Osteocyte (in vitro differentiated cells): Measurements from ENCODE around the gene MUC3A. TPM values are rescaled to one million over a fixed set of nuclear protein-coding genes. Genes with fewer than 3 reads are reported as not detected.

Experiments used
- DNase-seq: peaks from one replicate; pipeline ENCODE4 v3.0.0; 2021; ENCODE audit warnings: mixed read lengths; ENCODE audit not compliant: unreplicated experiment; ENCODE audit errors: extremely low spot score
- H3K27ac Mint-ChIP-seq: one replicate; pipeline ENCODE4 v1.8.0; 2021; ENCODE audit warnings: mild to moderate bottlenecking, mixed read lengths; ENCODE audit not compliant: unreplicated experiment
- H3K27me3 Mint-ChIP-seq: one replicate; pipeline ENCODE4 v1.8.0; 2021; ENCODE audit warnings: mixed read lengths; ENCODE audit not compliant: unreplicated experiment
- H3K36me3 Mint-ChIP-seq: one replicate; pipeline ENCODE4 v1.8.0; 2021; ENCODE audit warnings: mixed read lengths; ENCODE audit not compliant: unreplicated experiment
- H3K4me1 Mint-ChIP-seq: one replicate; pipeline ENCODE4 v1.8.0; 2021; ENCODE audit warnings: mixed read lengths; ENCODE audit not compliant: unreplicated experiment
- H3K4me3 Mint-ChIP-seq: one replicate; pipeline ENCODE4 v1.8.0; 2021; ENCODE audit warnings: mild to moderate bottlenecking, moderate library complexity, mixed read lengths; ENCODE audit not compliant: unreplicated experiment
- H3K9me3 Mint-ChIP-seq: one replicate; pipeline ENCODE4 v1.8.0; 2021; ENCODE audit warnings: mixed read lengths; ENCODE audit not compliant: unreplicated experiment
- total RNA-seq: library from RNA; stranded (reverse); gene quantifications from 2 replicates; pipeline ENCODE4 v1.2.1, GENCODE V29; 2021
- TF ChIP-seq, protein P1 (sequence below): fragments of 200-600 bp; sonication (generic); IDR thresholded peaks from 2 replicates; pipeline ENCODE4 v1.5.0; 2021; ENCODE audit warnings: antibody characterized with exemption, mild to moderate bottlenecking, moderate library complexity

MUC3A gene
- total RNA-seq, 1 donor from 2014 or later, result not detected

GRCh38 chr7:100971111-100972001 is 22.0 kb downstream of the MUC3A start:
- H3K27ac Mint-ChIP-seq, result no peak overlapping the region
- TF ChIP-seq, protein P1, sequence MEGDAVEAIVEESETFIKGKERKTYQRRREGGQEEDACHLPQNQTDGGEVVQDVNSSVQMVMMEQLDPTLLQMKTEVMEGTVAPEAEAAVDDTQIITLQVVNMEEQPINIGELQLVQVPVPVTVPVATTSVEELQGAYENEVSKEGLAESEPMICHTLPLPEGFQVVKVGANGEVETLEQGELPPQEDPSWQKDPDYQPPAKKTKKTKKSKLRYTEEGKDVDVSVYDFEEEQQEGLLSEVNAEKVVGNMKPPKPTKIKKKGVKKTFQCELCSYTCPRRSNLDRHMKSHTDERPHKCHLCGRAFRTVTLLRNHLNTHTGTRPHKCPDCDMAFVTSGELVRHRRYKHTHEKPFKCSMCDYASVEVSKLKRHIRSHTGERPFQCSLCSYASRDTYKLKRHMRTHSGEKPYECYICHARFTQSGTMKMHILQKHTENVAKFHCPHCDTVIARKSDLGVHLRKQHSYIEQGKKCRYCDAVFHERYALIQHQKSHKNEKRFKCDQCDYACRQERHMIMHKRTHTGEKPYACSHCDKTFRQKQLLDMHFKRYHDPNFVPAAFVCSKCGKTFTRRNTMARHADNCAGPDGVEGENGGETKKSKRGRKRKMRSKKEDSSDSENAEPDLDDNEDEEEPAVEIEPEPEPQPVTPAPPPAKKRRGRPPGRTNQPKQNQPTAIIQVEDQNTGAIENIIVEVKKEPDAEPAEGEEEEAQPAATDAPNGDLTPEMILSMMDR, result no peak
- H3K4me3 Mint-ChIP-seq, result no peak overlapping the region
- peaks cover 6% of the 10 kb centered on the region for H3K4me1 Mint-ChIP-seq
- no peak for DNase-seq
- H3K9me3 Mint-ChIP-seq, result peaks cover 7% of the 10 kb centered on the region
- peaks cover 41% of the 10 kb centered on the region for H3K27me3 Mint-ChIP-seq
- H3K36me3 Mint-ChIP-seq, result no peaks in the 10 kb centered on the region

DNA sequence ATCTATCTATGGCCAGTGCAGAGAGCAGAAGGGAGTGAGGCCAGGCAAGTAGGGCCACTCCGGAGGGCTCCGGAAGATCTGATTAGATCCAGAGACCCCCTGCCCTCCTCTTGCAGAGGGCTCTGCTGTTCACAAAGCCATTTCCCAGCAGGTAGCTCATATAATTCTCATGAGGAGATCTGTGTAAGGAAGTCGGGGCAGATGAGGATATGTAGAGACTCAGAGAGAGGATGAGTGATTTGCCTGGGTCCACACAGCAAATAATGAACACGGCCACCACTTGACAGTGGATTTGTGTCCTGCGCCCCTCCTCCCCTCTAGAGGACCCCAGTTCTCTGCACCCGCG is 22.6 kb downstream of the MUC3A start:
- peaks cover 37% of the 10 kb centered on the region for H3K27me3 Mint-ChIP-seq
- no peaks in the 10 kb centered on the region for H3K36me3 Mint-ChIP-seq
- H3K9me3 Mint-ChIP-seq, result peaks cover 7% of the 10 kb centered on the region
- H3K4me3 Mint-ChIP-seq, result no peak overlapping the region
- DNase-seq, result no peak
- TF ChIP-seq, protein P1, result no peak
- H3K4me1 Mint-ChIP-seq, result peaks cover 2% of the 10 kb centered on the region
- no peak overlapping the region for H3K27ac Mint-ChIP-seq

GRCh38 chr7:100974021-100974420 is 24.7 kb downstream of the MUC3A start:
- DNase-seq, result no peak
- peaks cover 20% of the 10 kb centered on the region for H3K27me3 Mint-ChIP-seq
- no peak overlapping the region for H3K27ac Mint-ChIP-seq
- H3K36me3 Mint-ChIP-seq, result no peaks in the 10 kb centered on the region
- TF ChIP-seq, protein P1, result no peak
- no peak overlapping the region for H3K4me3 Mint-ChIP-seq
- H3K4me1 Mint-ChIP-seq, result no peaks in the 10 kb centered on the region
- H3K9me3 Mint-ChIP-seq, result peaks cover 7% of the 10 kb centered on the region

- Mint-ChIP-seq H3K4me3 (no peak overlapping the region), H3K4me1 (no peaks in the 10 kb centered on the region), H3K27me3 (peaks cover 14% of the 10 kb centered on the region), H3K36me3 (no peaks in the 10 kb centered on the region), H3K9me3 (peaks cover 7% of the 10 kb centered on the region), H3K27ac (no peak overlapping the region)
- DNase-seq, result no peak
- TF ChIP-seq, protein P1, result no peak
Observed at GRCh38 chr7:100975371-100975821, 26.1 kb downstream of the MUC3A start.

- no peak overlapping the region for H3K4me3 Mint-ChIP-seq
- DNase-seq, result no peak
- TF ChIP-seq, protein P1, result no peak
- peaks cover 7% of the 10 kb centered on the region for H3K9me3 Mint-ChIP-seq
- H3K27ac Mint-ChIP-seq, result no peak overlapping the region
- no peaks in the 10 kb centered on the region for H3K4me1 Mint-ChIP-seq
- peaks cover 15% of the 10 kb centered on the region for H3K27me3 Mint-ChIP-seq
- H3K36me3 Mint-ChIP-seq, result no peaks in the 10 kb centered on the region
Observed at GRCh38 chr7:100978300-100978699, 29.0 kb downstream of the MUC3A start.
